ENCODE results near the gene SBF2.

DNA sequence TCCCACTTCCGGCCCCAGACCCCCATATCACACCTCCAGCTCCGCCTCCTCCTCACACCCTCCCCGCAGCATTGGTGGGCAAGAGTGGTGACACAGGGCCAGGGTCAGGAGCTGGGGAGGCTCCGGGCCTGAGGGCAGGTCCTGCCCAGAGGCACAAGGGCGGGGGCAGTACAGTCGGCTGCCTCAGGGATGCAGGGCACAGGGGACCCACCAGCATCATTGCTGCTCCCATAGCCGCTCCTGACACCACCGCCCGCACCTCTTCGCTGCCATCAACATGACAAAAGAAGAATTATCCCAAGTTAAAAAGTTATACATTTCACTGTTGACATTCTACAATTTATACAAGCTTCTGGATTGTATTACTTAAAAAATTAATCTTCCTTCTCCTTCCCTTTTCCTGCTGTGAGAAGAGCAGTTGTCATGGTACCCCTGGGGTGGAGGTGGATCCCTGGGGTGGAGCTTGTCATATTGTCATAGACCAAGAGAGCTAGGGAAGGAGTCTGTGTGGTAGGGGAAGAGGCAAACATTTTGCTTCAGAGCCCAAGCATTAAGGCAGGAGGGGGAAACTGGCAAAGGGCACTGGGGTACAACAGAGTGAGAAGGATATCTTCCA, 4.1 kb downstream of the SBF2 start:
- TF ChIP-seq, protein P1, sequence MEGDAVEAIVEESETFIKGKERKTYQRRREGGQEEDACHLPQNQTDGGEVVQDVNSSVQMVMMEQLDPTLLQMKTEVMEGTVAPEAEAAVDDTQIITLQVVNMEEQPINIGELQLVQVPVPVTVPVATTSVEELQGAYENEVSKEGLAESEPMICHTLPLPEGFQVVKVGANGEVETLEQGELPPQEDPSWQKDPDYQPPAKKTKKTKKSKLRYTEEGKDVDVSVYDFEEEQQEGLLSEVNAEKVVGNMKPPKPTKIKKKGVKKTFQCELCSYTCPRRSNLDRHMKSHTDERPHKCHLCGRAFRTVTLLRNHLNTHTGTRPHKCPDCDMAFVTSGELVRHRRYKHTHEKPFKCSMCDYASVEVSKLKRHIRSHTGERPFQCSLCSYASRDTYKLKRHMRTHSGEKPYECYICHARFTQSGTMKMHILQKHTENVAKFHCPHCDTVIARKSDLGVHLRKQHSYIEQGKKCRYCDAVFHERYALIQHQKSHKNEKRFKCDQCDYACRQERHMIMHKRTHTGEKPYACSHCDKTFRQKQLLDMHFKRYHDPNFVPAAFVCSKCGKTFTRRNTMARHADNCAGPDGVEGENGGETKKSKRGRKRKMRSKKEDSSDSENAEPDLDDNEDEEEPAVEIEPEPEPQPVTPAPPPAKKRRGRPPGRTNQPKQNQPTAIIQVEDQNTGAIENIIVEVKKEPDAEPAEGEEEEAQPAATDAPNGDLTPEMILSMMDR (IDR thresholded peaks at IDR 0.05; ENCODE audit: insufficient read depth, low read length) = no peak
- TF ChIP-seq POLR2AphosphoS5 (IDR thresholded peaks at IDR 0.05; ENCODE audit: low read depth) (no peak), GABPA (IDR thresholded peaks at IDR 0.05; ENCODE audit: low read depth) (no peak), SPI1 (IDR thresholded peaks at IDR 0.05; ENCODE audit: borderline replicate concordance, low read depth) (no peak)
- TF ChIP-seq, protein P2, sequence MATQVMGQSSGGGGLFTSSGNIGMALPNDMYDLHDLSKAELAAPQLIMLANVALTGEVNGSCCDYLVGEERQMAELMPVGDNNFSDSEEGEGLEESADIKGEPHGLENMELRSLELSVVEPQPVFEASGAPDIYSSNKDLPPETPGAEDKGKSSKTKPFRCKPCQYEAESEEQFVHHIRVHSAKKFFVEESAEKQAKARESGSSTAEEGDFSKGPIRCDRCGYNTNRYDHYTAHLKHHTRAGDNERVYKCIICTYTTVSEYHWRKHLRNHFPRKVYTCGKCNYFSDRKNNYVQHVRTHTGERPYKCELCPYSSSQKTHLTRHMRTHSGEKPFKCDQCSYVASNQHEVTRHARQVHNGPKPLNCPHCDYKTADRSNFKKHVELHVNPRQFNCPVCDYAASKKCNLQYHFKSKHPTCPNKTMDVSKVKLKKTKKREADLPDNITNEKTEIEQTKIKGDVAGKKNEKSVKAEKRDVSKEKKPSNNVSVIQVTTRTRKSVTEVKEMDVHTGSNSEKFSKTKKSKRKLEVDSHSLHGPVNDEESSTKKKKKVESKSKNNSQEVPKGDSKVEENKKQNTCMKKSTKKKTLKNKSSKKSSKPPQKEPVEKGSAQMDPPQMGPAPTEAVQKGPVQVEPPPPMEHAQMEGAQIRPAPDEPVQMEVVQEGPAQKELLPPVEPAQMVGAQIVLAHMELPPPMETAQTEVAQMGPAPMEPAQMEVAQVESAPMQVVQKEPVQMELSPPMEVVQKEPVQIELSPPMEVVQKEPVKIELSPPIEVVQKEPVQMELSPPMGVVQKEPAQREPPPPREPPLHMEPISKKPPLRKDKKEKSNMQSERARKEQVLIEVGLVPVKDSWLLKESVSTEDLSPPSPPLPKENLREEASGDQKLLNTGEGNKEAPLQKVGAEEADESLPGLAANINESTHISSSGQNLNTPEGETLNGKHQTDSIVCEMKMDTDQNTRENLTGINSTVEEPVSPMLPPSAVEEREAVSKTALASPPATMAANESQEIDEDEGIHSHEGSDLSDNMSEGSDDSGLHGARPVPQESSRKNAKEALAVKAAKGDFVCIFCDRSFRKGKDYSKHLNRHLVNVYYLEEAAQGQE (IDR thresholded peaks at IDR 0.05; ENCODE audit: insufficient replicate concordance, low read depth) = no peak
